Activated CD4-positive, CD25-positive, alpha-beta regulatory T cell treated with anti-CD3 and anti-CD28 coated beads, Interleukin-2, amount 50 U/mL, for 24 hours (primary cell): ENCODE measurements around the gene CCDC12.

Source experiments
- ATAC-seq, 2 donors: fragments of 150-1000 bp; cut with Tn5 transposase; one replicate each; pipeline ENCODE4 v1.10.0; 2021; ENCODE audit warnings: mild to moderate bottlenecking in 1 of 2, moderate library complexity in 1 of 2

Gene CCDC12

DNA sequence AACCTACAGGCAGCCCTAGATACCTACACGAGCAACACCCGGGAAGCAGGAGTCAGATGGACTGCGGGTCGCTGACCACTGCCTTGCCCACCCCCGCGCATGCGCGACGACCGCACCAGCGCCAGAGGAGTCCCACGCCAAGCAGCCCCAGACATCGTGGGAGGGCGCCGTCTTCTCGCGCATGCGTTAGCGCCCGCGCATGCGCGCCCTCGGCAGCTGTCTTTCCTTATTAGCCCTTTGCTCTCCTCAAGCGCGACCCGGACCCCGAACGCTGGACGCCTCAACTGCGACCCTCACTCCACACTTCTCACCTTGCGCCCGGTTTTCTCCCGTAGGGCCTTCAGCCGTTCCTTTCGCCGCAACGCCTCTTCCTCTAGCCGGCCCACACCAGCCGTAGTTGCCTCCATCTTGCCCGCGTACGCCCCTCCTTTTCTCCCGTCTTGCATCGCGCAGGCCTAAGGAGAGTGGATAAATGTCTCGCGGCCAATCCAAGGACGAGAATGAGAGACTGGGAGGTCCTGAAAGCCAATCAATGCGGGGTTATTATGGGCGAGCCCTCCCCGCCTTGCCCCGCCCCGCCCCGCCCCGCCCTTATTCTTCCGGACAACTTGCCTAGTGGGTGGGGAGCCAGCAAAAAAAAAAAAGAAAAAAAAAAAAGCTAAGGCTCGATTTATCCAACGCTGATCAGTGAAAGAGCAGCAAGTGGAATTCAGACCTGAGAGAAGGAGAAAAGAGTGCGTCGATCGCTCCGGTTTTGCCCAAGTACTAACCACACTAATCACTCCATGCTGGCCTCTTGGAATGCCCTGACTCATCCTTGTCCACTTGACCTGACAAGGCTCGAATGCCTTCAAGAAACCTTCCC is at the start of gene CCDC12:
Gene CCDC12 (minus strand): TSS at position 420 of the 865 bp plus-strand sequence. CDS start 13 bp downstream, at position 407.
- peak; percentile 79 to 81 for ATAC-seq

DNA sequence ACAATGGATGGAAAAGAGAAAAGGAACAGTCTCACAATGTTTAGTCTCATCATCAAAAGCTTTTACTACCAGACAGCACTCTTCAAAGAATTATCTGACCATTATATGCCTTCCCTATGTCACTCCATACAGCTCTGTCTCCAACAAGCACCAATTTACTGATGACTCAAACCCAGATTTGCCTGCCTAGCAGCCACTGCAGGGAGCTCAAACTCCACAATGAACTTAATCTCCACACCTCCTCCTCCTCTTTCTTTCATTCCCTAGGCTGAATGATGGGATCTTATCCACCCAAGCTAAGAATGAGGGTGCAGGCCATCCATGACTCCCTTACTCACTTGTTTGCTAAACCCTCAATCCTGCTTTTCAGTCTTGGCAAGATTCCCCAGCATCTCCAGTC is 48.4 kb upstream of the CCDC12 start:
- ATAC-seq = no peak

DNA sequence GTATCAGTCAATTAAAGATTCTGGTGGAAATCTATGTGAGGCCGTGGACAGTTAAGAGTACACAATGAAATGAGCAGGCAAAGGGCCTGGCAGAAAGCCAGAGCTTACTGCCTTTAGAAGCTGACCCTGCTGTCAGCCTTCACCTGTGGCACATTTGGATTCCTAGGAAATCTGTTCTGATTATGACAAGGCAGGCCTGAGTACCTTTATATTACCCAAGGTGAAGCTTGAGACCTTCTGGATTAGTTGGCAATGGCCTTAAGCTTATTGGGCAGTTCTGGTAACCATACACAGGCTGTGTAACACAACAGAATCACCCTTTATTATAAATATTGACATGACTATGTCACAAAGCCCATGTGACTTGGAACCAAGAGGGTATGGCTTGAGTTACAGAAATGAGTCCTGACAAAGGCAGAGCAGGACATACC is 46.1 kb upstream of the CCDC12 start:
- ATAC-seq = no peak

DNA sequence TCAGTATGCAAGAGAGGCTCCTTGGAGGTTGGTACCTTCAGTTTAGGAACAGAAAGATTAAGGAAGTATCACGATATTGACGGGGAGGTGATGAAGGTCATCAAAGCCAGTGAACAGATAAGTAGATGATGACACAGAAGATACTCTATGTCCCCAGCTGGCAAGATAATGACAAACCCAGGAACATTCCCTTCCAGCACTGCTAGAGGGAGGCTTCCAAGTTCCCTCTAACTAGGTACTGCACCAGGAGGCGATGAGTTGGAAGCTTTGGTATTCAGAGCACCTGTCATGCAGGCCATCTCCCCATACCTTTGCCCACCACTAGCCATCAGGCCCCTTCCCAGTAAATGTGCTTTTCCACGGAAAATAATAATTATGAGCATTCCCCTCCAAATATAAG is 43.8 kb upstream of the CCDC12 start:
- ATAC-seq = no peak

DNA sequence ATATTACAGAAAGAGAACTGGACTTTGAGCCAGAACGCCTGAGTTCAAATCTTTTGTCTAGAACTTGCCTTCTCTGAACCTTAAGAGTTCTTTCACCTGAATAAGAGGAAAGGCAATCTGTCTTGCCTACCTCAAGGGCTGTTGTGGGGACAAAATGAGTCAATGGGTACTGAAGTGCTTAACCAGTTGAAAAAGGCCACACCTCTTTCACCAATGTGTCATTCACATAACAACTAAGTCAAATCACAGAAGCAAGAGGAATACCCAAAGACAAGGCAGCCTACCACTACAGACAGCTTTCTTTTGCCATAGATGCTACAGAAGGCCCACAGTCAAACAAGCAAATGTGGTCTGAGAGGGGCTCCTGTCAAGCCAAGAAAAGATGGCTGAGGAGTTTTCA is 42.7 kb upstream of the CCDC12 start:
- peak; percentile 88 to 91 for ATAC-seq

DNA sequence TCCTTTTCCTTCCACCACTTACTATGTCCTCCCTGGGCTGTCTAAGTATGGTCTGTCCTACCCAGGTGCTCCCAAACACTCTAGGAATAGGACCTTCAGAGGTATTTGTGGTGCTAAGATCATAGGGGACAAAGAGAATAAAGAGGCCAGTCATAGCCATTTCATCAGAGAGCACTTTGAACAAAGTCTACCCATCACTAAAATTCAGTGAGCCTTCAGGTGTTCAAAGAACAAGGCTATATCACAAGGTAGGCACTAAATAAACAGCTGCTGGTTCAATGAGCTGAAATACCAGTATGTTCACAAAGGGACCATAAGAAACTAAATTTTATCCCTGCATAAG is 41.7 kb upstream of the CCDC12 start:
- ATAC-seq = no peak

DNA sequence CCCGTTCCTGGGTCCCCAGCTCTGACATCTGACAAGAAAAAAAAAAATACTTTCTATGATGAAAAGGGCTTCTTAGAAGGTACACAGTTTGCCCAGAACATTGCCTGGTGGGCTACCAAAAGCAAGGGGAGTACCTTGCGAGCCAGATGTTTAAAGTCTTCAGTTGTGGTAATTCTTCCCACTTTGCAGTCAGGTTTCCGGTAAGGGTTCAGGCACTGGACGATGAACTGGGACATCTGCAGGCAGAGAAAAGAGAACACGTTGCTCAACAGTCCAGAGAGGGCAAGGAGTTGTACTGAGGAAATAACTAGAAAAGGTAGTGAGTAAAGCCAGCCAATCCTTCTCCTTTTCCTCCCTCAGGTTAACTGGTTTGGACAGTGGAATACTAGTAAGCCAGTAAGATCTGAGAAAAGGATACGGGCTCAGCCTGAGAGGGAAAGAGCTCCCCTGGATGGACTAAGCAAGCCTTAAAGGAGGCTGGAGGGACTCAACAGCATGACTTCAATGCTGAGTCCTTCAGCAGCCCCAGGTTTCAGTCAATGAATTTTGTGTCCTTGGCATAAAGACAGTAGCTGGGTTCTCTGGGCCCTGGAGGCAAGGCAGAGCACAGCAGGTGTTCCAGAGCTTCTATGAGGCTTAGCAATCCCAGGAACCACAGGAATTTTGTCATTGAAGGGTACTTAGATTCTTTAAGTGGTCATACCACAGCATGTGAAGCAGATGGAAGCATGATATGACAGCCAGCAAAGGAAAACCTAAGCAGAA is 41.1 kb upstream of the CCDC12 start:
- ATAC-seq = no peak

DNA sequence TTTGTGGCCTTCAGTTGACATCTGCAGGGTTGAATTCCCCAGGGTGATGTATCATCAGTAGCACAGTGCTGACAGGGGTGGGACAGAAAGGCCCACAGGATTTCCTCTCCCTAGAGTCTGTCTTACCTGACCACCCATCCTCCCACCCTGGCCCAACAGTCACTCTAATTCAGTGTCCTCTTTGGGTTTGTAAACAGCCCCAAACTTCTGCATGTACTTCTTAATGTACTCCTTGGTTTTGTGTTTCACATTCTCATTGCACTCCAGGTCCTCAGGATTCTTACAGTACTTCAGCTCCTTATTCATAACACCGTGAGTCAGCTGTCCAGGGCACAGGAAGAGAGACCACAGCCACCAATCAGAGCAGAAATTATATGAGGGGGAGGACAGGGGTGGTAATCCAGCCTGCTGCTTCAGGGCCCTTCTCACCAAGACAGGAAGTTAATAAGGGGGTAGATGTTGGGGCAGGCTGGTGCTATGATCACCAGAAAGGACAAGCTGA is 40.4 kb upstream of the CCDC12 start:
- ATAC-seq = peak; percentile 75 to 77

DNA sequence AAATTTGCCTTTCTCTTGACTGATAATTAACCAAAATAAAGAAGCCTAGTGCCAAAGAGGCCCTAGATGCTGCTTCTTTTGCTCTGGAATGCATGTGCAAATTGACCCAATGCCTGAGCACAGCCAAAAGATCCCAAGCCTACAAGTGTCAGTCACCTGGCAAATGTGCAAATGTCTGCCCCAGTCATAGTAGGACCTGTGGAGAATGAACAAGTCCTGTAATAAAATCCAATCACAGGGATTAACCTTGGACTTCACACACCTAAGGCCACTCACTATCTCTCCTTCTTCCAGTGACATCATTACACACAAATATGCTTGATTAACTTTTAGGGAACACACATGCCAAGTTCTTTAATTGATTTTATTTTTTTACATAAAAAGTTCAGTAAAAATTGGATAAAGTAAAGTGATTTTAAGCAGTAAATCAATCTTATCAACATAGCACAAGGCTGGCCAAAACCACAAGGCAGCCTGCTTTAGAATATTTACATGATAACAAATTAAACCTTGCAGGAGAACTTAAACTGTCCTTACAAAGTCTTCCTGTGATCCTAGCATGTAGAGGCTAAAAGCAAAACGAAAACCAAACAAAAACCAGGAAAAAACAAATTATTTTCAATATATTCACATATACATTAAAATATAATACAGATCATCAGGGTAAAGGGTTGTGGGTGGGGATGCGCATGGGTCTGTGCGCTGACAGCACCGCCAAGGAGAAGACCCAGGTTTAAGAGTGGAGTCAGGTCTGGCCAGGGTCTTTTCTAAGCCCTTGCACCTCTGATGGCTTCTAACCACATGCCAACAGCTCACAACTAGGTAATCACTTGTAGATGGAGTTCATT is 39.8 kb upstream of the CCDC12 start:
- ATAC-seq = no peak

DNA sequence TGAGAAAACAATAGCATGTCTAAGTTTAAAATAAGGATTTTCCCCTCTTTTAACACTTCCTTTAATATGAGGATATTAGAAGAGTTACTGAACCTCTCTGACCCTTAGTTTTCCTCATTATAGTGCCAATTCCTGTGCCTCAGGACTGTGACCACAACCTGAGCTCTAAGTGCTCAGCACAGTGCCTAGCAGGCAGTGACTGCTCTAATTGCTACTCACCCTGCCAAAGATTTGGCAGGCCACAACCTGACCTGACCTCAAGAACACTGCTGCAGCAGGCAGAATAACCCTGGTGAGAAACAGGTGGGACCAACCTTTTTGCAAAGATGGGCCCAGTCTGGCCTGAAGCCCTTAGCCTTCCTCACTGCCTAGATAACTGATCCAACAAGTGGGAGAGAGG is 38.6 kb upstream of the CCDC12 start:
- ATAC-seq = no peak

DNA sequence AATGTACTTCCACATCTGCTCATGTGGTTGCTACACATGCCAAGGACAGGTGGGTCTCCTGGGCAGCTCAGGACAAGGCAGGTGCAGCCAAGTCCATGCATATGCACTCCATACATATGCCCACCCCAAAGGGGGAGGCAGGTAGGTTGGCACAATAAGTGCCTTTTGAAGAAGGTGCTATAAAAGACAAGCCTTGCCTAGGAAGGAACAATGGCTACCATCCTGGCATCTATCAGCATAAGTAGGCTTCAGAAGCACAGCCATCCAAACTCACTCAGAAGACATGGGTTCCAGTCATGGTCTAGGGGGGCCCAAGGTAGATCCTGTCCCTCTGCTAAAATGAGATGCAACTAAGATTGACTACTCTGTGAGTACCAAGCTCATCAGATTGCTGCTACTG is 37.5 kb upstream of the CCDC12 start:
- ATAC-seq = no peak

DNA sequence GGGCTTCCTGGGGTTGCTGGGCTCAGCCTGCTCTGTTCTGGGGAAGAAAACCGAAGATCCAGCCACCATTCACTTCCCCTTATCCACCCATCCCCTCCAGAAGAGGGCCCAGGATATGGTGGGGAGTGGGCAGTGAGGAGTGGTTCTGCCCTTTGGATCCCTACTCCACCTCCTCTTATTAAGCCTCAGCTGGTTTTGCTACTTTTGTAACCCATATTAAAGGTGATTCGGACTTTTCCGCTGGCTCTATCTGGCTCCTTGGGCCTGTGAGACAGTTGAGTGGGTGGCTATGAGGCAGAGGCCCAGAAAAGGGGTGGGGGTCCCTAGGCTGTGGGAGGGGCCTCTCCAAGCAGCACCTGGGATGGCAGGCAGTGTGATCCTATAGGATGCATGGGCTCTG is 36.7 kb upstream of the CCDC12 start:
- ATAC-seq = no peak

DNA sequence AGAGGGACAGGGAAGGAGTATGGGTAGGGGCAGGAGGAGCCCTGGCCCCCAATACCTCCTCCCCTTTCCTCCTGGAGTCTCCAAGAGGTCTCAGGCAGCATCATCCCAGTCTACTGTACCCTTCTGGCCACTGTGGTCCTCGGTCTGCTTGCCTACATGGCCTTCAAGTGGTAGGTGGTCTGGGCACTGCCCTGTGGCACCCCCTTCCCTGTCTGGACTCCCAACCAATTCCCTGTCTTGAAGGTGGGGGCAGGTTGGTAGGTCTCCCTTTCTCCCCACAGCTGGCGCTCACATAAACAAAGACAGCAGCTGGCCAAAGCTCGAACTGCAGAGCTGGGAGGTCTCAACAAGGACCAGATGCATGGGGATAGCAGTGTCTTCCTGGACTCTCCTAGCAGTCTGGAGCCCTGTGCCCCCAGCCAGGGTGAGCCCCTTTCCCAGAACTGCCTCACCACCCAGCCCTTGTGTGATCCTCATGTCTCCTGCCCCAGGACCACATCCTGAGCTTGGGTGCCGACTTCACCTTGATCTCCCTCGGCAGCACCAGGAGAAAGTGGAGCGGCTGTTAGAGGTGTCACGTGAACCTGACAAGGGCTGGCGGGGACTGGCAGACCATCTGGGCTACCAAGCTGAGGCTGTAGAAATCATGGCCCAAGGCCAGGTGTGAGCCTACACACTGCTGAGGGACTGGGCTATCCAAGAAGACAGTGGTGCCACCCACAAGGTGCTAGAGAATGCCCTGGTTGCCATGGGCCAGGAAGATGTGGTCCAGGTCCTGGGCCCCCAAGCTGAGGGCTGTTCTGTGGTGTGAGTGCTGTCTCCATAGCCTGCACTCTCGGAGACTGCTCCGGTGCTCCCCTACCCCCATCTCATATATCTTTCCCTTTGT is 36.0 kb upstream of the CCDC12 start:
- ATAC-seq = no peak

DNA sequence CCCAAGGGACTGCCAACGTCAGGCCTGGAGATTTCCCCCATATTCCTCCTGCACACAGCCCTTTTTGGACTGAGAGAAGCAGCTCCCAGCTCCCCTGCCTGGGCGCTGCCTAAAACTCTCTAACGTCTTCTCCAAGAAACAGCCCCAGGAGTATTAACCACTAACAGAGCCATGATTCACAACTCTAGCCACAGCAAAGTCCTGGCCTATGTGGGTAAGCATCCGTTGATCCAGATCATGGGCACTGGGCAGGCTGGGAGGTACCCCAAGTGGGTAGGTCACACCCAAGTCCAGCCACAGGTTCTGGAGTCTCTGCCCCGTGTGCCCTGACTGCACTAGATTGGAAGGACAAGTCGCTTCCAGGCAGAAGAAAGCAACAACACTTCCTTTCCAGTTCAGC is 34.8 kb upstream of the CCDC12 start:
- ATAC-seq = no peak

DNA sequence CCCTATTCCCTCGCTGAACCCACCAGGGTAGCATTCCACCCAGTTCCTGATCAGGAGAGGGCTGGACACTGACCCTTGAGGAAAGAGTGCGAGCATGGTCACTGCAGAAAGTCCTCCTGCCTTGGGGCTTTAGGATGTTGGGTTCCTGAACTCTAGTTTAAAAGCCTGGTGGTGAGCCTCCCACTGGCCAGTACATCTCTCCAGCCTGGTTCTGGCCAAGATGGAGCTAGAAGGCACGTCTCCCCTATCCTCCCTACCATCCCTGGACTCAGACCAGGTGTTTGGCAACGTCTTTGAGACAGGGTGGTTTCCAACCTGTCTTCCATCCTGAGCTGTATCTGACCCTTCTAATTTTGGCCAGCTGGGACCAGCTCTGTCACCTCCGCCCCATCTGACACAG is 34.4 kb upstream of the CCDC12 start:
- ATAC-seq = no peak

DNA sequence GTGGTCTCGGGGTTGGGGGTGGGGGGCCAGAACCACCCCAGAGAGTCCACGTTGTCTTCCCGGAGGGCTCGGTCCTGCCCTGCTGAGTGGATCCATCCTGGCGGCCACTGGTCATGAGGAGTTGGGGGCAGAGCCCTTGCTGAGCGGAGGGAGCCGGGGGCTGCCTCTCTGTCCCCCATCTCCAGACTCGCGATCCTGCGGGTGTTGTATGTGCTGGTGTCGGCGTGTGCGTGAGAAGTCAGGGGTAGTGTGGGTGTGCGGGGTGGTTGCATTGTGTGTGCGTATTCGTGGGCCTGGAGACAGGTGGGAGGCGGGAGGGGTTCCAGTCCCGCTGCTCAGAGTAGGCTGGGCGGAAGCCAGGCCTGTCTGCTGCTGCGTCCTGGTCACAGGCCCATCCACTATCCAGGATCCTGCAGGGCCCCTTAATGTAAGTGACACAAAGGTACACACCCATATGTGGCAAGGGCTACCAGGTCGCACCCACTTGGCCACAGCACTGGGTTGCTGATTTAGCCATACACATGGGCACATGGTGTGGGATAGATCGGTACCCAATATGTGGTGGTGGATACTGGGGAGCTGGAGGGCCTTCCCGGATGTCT is 33.7 kb upstream of the CCDC12 start:
- no peak for ATAC-seq

DNA sequence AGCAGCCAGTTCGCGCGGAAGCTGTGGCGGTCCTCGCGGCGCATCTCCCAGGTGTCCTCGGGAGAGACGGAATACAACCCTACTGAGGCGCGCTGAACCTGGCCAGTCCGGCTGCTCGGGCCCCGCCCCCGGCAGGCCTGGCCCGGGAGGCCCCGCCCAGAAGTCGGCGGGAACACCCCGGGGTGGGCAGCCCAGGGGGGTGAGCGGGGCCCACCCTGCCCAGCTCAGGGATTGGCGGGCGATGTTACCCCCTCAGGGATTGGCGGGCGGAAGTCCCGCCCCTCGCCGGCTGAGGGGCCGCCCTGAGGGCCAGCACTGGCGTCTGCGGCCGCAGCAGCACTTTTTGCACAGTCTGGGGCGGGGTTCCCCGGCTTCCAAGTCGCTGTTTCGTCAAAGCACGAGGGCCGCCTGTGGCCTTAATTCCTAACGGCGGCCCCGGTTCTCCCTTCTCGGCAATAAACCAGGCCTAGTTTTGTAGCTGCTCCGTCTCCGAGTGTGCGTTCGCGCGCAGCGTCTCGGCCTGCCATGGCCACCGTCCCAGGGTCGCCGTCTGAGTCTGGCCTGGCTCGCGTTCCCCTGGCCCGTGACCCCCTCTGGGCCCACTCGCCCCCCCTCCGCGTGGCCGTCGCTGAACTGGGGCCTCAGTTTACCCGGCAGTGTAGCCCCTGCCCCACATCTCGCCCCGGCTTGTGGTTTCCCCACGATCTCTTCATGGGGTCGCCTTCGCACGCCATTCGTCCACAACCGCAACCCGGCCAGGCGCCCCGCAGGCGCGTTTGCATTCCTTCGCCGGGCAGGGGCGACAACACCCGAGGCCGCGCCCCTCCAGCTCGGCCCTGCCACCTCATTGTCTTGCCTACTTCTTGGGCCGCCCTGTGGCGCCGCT is 32.9 kb upstream of the CCDC12 start:
- peak; percentile 85 to 92 for ATAC-seq

DNA sequence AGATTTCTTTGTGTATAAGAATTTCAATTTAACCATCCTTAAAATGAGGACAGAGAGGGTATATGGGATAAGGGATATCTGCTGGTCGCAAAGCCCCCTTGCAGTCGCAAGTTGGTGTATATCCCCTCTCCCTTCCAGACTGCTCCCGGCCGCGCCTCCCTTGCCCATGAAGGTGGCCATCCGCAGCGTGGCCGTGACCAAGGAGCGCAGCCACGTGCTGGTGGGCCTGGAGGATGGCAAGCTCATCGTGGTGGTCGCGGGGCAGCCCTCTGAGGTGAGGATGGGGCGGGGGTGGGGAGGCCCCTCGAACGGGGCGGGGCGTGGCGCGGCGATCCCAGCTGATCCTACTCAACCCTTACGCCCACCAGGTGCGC is 32.3 kb upstream of the CCDC12 start:
- no peak for ATAC-seq

DNA sequence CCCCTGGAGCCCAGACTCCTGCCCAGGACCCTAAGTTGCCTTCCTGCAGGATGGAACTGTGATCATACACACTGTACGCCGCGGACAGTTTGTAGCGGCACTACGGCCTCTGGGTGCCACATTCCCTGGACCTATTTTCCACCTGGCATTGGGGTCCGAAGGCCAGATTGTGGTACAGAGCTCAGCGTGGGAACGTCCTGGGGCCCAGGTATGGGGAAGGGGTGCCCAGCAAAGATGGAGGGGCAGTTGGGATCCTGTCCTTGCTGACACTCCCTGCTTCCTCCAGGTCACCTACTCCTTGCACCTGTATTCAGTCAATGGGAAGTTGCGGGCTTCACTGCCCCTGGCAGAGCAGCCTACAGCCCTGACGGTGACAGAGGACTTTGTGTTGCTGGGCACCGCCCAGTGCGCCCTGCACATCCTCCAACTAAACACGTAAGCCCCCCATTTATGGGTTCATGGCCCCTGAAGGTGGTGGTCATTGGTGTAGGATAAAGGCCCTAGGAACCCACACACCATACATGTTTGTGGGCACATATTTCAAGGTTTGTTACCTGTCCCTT is 31.8 kb upstream of the CCDC12 start:
- ATAC-seq = no peak
